Measurements from ENCODE around the gene HOXD1. TPM values are rescaled to one million over a fixed set of nuclear protein-coding genes. Genes with fewer than 3 reads are reported as not detected.
A peak's percentile ranks its signal among the peaks of the same experiment; 100 is the strongest.

HOXD1 gene
- total and polyA plus RNA-seq, 4 experiments from 2014 or later = not detected

GRCh38 chr2:176159663-176160250 is 28.7 kb upstream of the HOXD1 start:
- POLR2A ChIA-PET (ENCODE audit: partially characterized antibody) = no interaction called here
- peaks cover 8 to 32% (median 12%) of the 10 kb centered on the region in 4 donors for H3K4me1 Mint-ChIP-seq
- Histone ChIP-seq H3K27me3 (ENCODE audit: insufficient read depth, low read length) (peaks cover 63% of the 10 kb centered on the region), H3K27ac (ENCODE audit: low read depth, low read length) (no peak overlapping the region), H3K4me3 (ENCODE audit: low read length in 2 of 2) (no peak overlapping the region), H3K36me3 (ENCODE audit: insufficient read depth, low read length) (no peaks in the 10 kb centered on the region), H3K4me1 (ENCODE audit: insufficient read depth, low read length) (peaks cover 6% of the 10 kb centered on the region), H3K9me3 (ENCODE audit: control insufficient read depth in 1 of 2, low read length in 2 of 2) (no peaks in the 10 kb centered on the region)
- intact Hi-C loops (cut with micrococcal nuclease) = no loop called here
- H3K4me3 Mint-ChIP-seq = peak overlapping the region in 2 of 8 donors; percentile 20 to 39
- H3K27ac Mint-ChIP-seq = peak overlapping the region in 1 of 7 donors; percentile 46
- H3K9me3 Mint-ChIP-seq = peaks cover 0 to 28% (median 9%) of the 10 kb centered on the region in 8 donors
- CTCF ChIA-PET (ENCODE audit: partially characterized antibody) = no interaction called here
- H3K27me3 Mint-ChIP-seq = peaks cover 63 to 72% of the 10 kb centered on the region in 2 donors
- no peak for DNase-seq
- H3K36me3 Mint-ChIP-seq = peaks cover 0 to 1% of the 10 kb centered on the region in 2 donors

GRCh38 chr2:176160251-176160985 is 28.1 kb upstream of the HOXD1 start:
- peaks cover 0 to 1% of the 10 kb centered on the region in 2 donors for H3K36me3 Mint-ChIP-seq
- H3K27ac Mint-ChIP-seq = peak overlapping the region in 2 of 7 donors; percentile 47 to 59
- H3K4me3 ChIP-seq (ENCODE audit: low read length in 2 of 2) = no peak overlapping the region
- no peak overlapping the region for H3K4me3 Mint-ChIP-seq
- H3K27me3 ChIP-seq (ENCODE audit: insufficient read depth, low read length) = peaks cover 61% of the 10 kb centered on the region
- H3K4me1 ChIP-seq (ENCODE audit: insufficient read depth, low read length) = peaks cover 6% of the 10 kb centered on the region
- intact Hi-C loops (cut with micrococcal nuclease) = no loop called here
- ChIA-PET CTCF (ENCODE audit: partially characterized antibody) (no interaction called here), POLR2A (ENCODE audit: partially characterized antibody) (no interaction called here)
- H3K4me1 Mint-ChIP-seq = peaks cover 8 to 32% (median 12%) of the 10 kb centered on the region in 4 donors
- H3K9me3 Mint-ChIP-seq = peaks cover 0 to 33% (median 9%) of the 10 kb centered on the region in 8 donors
- H3K27ac ChIP-seq (ENCODE audit: low read depth, low read length) = no peak overlapping the region
- no peaks in the 10 kb centered on the region for H3K9me3 ChIP-seq (ENCODE audit: control insufficient read depth in 1 of 2, low read length in 2 of 2)
- no peaks in the 10 kb centered on the region for H3K36me3 ChIP-seq (ENCODE audit: insufficient read depth, low read length)
- no peak for DNase-seq
- peaks cover 61 to 72% of the 10 kb centered on the region in 2 donors for H3K27me3 Mint-ChIP-seq

GRCh38 chr2:176160986-176161824 is 27.3 kb upstream of the HOXD1 start:
- H3K4me1 Mint-ChIP-seq = peaks cover 8 to 32% (median 12%) of the 10 kb centered on the region in 4 donors

GRCh38 chr2:176161825-176162626 is 26.4 kb upstream of the HOXD1 start:
- POLR2A ChIA-PET (ENCODE audit: partially characterized antibody) = interaction anchor here (1.2 kb wide), 1 partner anchor 29 kb away, joined by 3 read pairs; no protein-coding TSS in a partner anchor
- Histone ChIP-seq H3K4me3 (ENCODE audit: low read length in 2 of 2) (no peak overlapping the region), H3K36me3 (ENCODE audit: insufficient read depth, low read length) (no peaks in the 10 kb centered on the region), H3K27me3 (ENCODE audit: insufficient read depth, low read length) (peaks cover 66% of the 10 kb centered on the region), H3K27ac (ENCODE audit: low read depth, low read length) (no peak overlapping the region), H3K4me1 (ENCODE audit: insufficient read depth, low read length) (peaks cover 6% of the 10 kb centered on the region), H3K9me3 (ENCODE audit: control insufficient read depth in 1 of 2, low read length in 2 of 2) (no peaks in the 10 kb centered on the region)
- intact Hi-C loops (cut with micrococcal nuclease) = no loop called here
- DNase-seq = no peak
- peak overlapping the region in 2 of 7 donors; percentile 47 to 59 for H3K27ac Mint-ChIP-seq
- H3K4me1 Mint-ChIP-seq = peaks cover 7 to 28% (median 11%) of the 10 kb centered on the region in 4 donors
- H3K36me3 Mint-ChIP-seq = peaks cover 0 to 1% of the 10 kb centered on the region in 2 donors
- CTCF ChIA-PET (ENCODE audit: partially characterized antibody) = no interaction called here
- peaks cover 0 to 36% (median 10%) of the 10 kb centered on the region in 8 donors for H3K9me3 Mint-ChIP-seq
- H3K4me3 Mint-ChIP-seq = peak overlapping the region in 1 of 8 donors; percentile 42
- H3K27me3 Mint-ChIP-seq = peaks cover 64 to 74% of the 10 kb centered on the region in 2 donors

More at GRCh38 chr2:176160986-176161824, 27.3 kb upstream of the HOXD1 start:
- no peak for DNase-seq
- intact Hi-C loops (cut with micrococcal nuclease) = no loop called here
- CTCF ChIA-PET (ENCODE audit: partially characterized antibody) = no interaction called here
- H3K27me3 ChIP-seq (ENCODE audit: insufficient read depth, low read length) = peaks cover 64% of the 10 kb centered on the region
- H3K27ac ChIP-seq (ENCODE audit: low read depth, low read length) = no peak overlapping the region
- Mint-ChIP-seq H3K36me3 (peaks cover 0 to 1% of the 10 kb centered on the region in 2 donors), H3K9me3 (peaks cover 0 to 36% (median 9%) of the 10 kb centered on the region in 8 donors), H3K27ac (peak overlapping the region in 2 of 7 donors; percentile 19 to 59), H3K27me3 (peaks cover 64 to 74% of the 10 kb centered on the region in 2 donors), H3K4me3 (peak overlapping the region in 1 of 8 donors; percentile 10)
- H3K4me3 ChIP-seq (ENCODE audit: low read length in 2 of 2) = no peak overlapping the region
- H3K9me3 ChIP-seq (ENCODE audit: control insufficient read depth in 1 of 2, low read length in 2 of 2) = no peaks in the 10 kb centered on the region
- POLR2A ChIA-PET (ENCODE audit: partially characterized antibody) = interaction anchor here (1.2 kb wide), 1 partner anchor 29 kb away, joined by 3 read pairs; no protein-coding TSS in a partner anchor
- no peaks in the 10 kb centered on the region for H3K36me3 ChIP-seq (ENCODE audit: insufficient read depth, low read length)
- H3K4me1 ChIP-seq (ENCODE audit: insufficient read depth, low read length) = peaks cover 6% of the 10 kb centered on the region

GRCh38 chr2:176162911-176163671 is 25.4 kb upstream of the HOXD1 start:
- DNase-seq = no peak
- POLR2A ChIA-PET (ENCODE audit: partially characterized antibody) = no interaction called here
- no peak overlapping the region for H3K27ac ChIP-seq (ENCODE audit: low read depth, low read length)
- intact Hi-C loops (cut with micrococcal nuclease) = no loop called here
- CTCF ChIA-PET (ENCODE audit: partially characterized antibody) = no interaction called here
- H3K4me1 ChIP-seq (ENCODE audit: insufficient read depth, low read length) = no peaks in the 10 kb centered on the region
- Mint-ChIP-seq H3K4me1 (peaks cover 5 to 20% (median 9%) of the 10 kb centered on the region in 4 donors), H3K27ac (peak overlapping the region in 4 of 7 donors; percentile 40 to 65 (median 54)), H3K9me3 (peaks cover 0 to 29% (median 10%) of the 10 kb centered on the region in 8 donors), H3K27me3 (peaks cover 67 to 76% of the 10 kb centered on the region in 2 donors), H3K36me3 (peaks cover 0 to 1% of the 10 kb centered on the region in 2 donors), H3K4me3 (peak overlapping the region in 3 of 8 donors; percentile 20 to 54 (median 46))
- no peak overlapping the region for H3K4me3 ChIP-seq (ENCODE audit: low read length in 2 of 2)
- H3K36me3 ChIP-seq (ENCODE audit: insufficient read depth, low read length) = no peaks in the 10 kb centered on the region
- H3K27me3 ChIP-seq (ENCODE audit: insufficient read depth, low read length) = peaks cover 68% of the 10 kb centered on the region
- no peaks in the 10 kb centered on the region for H3K9me3 ChIP-seq (ENCODE audit: control insufficient read depth in 1 of 2, low read length in 2 of 2)

GRCh38 chr2:176163672-176164056 is 24.8 kb upstream of the HOXD1 start:
- Histone ChIP-seq H3K4me3 (ENCODE audit: low read length in 2 of 2) (no peak overlapping the region), H3K4me1 (ENCODE audit: insufficient read depth, low read length) (no peaks in the 10 kb centered on the region), H3K9me3 (ENCODE audit: control insufficient read depth in 1 of 2, low read length in 2 of 2) (no peaks in the 10 kb centered on the region), H3K27ac (ENCODE audit: low read depth, low read length) (no peak overlapping the region), H3K27me3 (ENCODE audit: insufficient read depth, low read length) (peaks cover 65% of the 10 kb centered on the region), H3K36me3 (ENCODE audit: insufficient read depth, low read length) (no peaks in the 10 kb centered on the region)
- CTCF ChIA-PET (ENCODE audit: partially characterized antibody) = no interaction called here
- Mint-ChIP-seq H3K27me3 (peaks cover 64 to 72% of the 10 kb centered on the region in 2 donors), H3K36me3 (no peaks in the 10 kb centered on the region), H3K27ac (peak overlapping the region in 3 of 7 donors; percentile 53 to 65 (median 55)), H3K9me3 (peaks cover 0 to 26% (median 10%) of the 10 kb centered on the region in 8 donors), H3K4me3 (peak overlapping the region in 2 of 8 donors; percentile 15 to 46), H3K4me1 (peaks cover 2 to 15% (median 5%) of the 10 kb centered on the region in 4 donors)
- intact Hi-C loops (cut with micrococcal nuclease) = no loop called here
- POLR2A ChIA-PET (ENCODE audit: partially characterized antibody) = no interaction called here
- DNase-seq = no peak
